Fibroblast of lung (primary cell): Measurements from ENCODE around the gene RNF31. TPM values are rescaled to one million over a fixed set of nuclear protein-coding genes. Genes with fewer than 3 reads are reported as not detected.

Source experiments
- DNase-seq, 2 donors: peaks; one replicate each; pipeline versions ENCODE4 v3.0.0 to v3.0.0-alpha.2; 2010; ENCODE audit warnings: low read depth in 2 of 2
- H2AFZ ChIP-seq: 2 replicates; pipeline ENCODE4 v1.5.1; 2012; ENCODE audit warnings: low read length, control low read depth, inconsistent platforms
- H3K27ac ChIP-seq: 2 replicates; pipeline ENCODE4 v1.5.1; 2011; ENCODE audit warnings: low read length, control low read depth; ENCODE audit not compliant: insufficient read depth
- H3K27me3 ChIP-seq: 2 replicates; pipeline ENCODE4 v1.5.1; 2011; ENCODE audit warnings: mild to moderate bottlenecking, low read length; ENCODE audit not compliant: control insufficient read depth, insufficient read depth
- H3K36me3 ChIP-seq: 2 replicates; pipeline ENCODE4 v1.5.1; 2011; ENCODE audit warnings: low read length; ENCODE audit not compliant: control insufficient read depth, insufficient read depth
- H3K4me1 ChIP-seq: 2 replicates; pipeline ENCODE4 v1.5.1; 2011; ENCODE audit warnings: low read length; ENCODE audit not compliant: control insufficient read depth, insufficient read depth; ENCODE audit errors: extremely low read depth
- H3K4me2 ChIP-seq: 2 replicates; pipeline ENCODE4 v1.5.1; 2011; ENCODE audit warnings: low read length, control low read depth; ENCODE audit not compliant: insufficient read depth; ENCODE audit errors: extremely low read depth
- H3K4me3 ChIP-seq, 4 experiments: fragments of 200-600 bp in 1 of 4; sonication (generic) in 1 of 4; replicated peaks in 1 of 4; 2 replicates each; pipeline ENCODE4 v1.5.1; 2011 to 2016; ENCODE audit warnings: low read length in 4 of 4, low read depth in 3 of 4, mild to moderate bottlenecking in 3 of 4, control low read depth in 2 of 4, inconsistent platforms in 1 of 4, mixed read lengths in 1 of 4; ENCODE audit not compliant: insufficient read depth in 1 of 4; ENCODE audit errors: control extremely low read depth in 1 of 4
- H3K79me2 ChIP-seq: 2 replicates; pipeline ENCODE4 v1.5.1; 2012; ENCODE audit warnings: mild to moderate bottlenecking, low read length, inconsistent platforms; ENCODE audit not compliant: control insufficient read depth, insufficient read depth
- H3K9ac ChIP-seq: 2 replicates; pipeline ENCODE4 v1.5.1; 2011; ENCODE audit warnings: mild to moderate bottlenecking, low read length, control low read depth; ENCODE audit not compliant: insufficient read depth
- H3K9me3 ChIP-seq: 2 replicates; pipeline ENCODE4 v1.5.1; 2012; ENCODE audit warnings: low read depth, low read length; ENCODE audit not compliant: control insufficient read depth, insufficient read depth
- H4K20me1 ChIP-seq: 2 replicates; pipeline ENCODE4 v1.5.1; 2011; ENCODE audit warnings: low read length; ENCODE audit not compliant: control insufficient read depth, insufficient read depth; ENCODE audit errors: extremely low read depth
- CTCF ChIP-seq, 2 donors: IDR thresholded peaks in 1 of 2; conservative IDR thresholded peaks in 1 of 2; 1 replicate in 1 of 2; 2 replicates in 1 of 2; pipeline ENCODE4 v1.5.1; 2011 to 2012; ENCODE audit warnings: low read length in 2 of 2, control low read depth in 1 of 2, inconsistent platforms in 1 of 2, low read depth in 1 of 2, mild to moderate bottlenecking in 1 of 2
- EZH2 ChIP-seq: IDR thresholded peaks from 2 replicates; pipeline ENCODE4 v1.5.1; 2012; ENCODE audit warnings: low read length, control low read depth, mild to moderate bottlenecking; ENCODE audit errors: missing control alignments
- polyA plus RNA-seq, 2 donors: library from polyadenylated mRNA; depleted of rRNA in 1 of 2; stranded (reverse) in 1 of 2; unstranded in 1 of 2; fragments of >200 nt; gene quantifications; 2 replicates each; pipeline ENCODE4 v1.2.1, GENCODE V29; 2011 to 2012; ENCODE audit warnings: missing spikeins in 1 of 2
- total RNA-seq: library from RNA; depleted of rRNA; stranded (reverse); fragments of >200 nt; gene quantifications from 2 replicates; pipeline ENCODE4 v1.2.1, GENCODE V29; 2014

Gene RNF31
- total and polyA plus RNA-seq, 2 donors (not counting 1 experiment from before 2014, with no cell fraction given), result 9.2 to 25.4 TPM

GRCh38 chr14:24150567-24150966 lies 3.3 kb downstream of the RNF31 start:
- Histone ChIP-seq H3K36me3 (peaks cover 23% of the 10 kb centered on the region), H2AFZ (no peak overlapping the region), H3K4me1 (no peaks in the 10 kb centered on the region), H4K20me1 (no peaks in the 10 kb centered on the region), H3K27ac (no peak overlapping the region), H3K4me2 (no peak overlapping the region), H3K4me3 (no peak overlapping the region), H3K79me2 (peaks cover 22% of the 10 kb centered on the region), H3K27me3 (no peaks in the 10 kb centered on the region), H3K9ac (no peak overlapping the region), H3K9me3 (no peaks in the 10 kb centered on the region)
- no peak for TF ChIP-seq CTCF (conservative IDR thresholded peaks at IDR 0.05 in 1 of 2, IDR thresholded peaks at IDR 0.05 in 1 of 2; ENCODE audit: low read depth in 1 of 2, low read length in 2 of 2)
- TF ChIP-seq EZH2, result no peak
- DNase-seq, result no peak

- H2AFZ ChIP-seq, result no peak overlapping the region
- H3K36me3 ChIP-seq, result peaks cover 24% of the 10 kb centered on the region
- TF ChIP-seq EZH2 (no peak), CTCF (conservative IDR thresholded peaks at IDR 0.05 in 1 of 2, IDR thresholded peaks at IDR 0.05 in 1 of 2; ENCODE audit: low read depth in 1 of 2, low read length in 2 of 2) (no peak)
- no peak for DNase-seq
- H3K4me1 ChIP-seq, result no peaks in the 10 kb centered on the region
- H3K27me3 ChIP-seq, result no peaks in the 10 kb centered on the region
- H4K20me1 ChIP-seq, result no peaks in the 10 kb centered on the region
- no peak overlapping the region for H3K4me2 ChIP-seq
- H3K9me3 ChIP-seq, result no peaks in the 10 kb centered on the region
- no peak overlapping the region for H3K9ac ChIP-seq
- H3K4me3 ChIP-seq, result no peak overlapping the region
- peaks cover 18% of the 10 kb centered on the region for H3K79me2 ChIP-seq
- no peak overlapping the region for H3K27ac ChIP-seq
These were observed 3.7 kb downstream of the RNF31 start for GRCh38 chr14:24150993-24151392.

- no peaks in the 10 kb centered on the region for H3K9me3 ChIP-seq
These were observed 4.2 kb downstream of the RNF31 start for GRCh38 chr14:24151404-24152080.

More at GRCh38 chr14:24151404-24152080, 4.2 kb downstream of the RNF31 start:
- Histone ChIP-seq H3K9ac (no peak overlapping the region), H3K4me1 (no peaks in the 10 kb centered on the region), H3K4me3 (no peak overlapping the region), H3K36me3 (peaks cover 24% of the 10 kb centered on the region), H3K79me2 (peaks cover 18% of the 10 kb centered on the region), H2AFZ (no peak overlapping the region), H3K27me3 (no peaks in the 10 kb centered on the region), H3K4me2 (no peak overlapping the region), H4K20me1 (no peaks in the 10 kb centered on the region), H3K27ac (no peak overlapping the region)
- DNase-seq, result no peak
- TF ChIP-seq EZH2 (no peak), CTCF (conservative IDR thresholded peaks at IDR 0.05 in 1 of 2, IDR thresholded peaks at IDR 0.05 in 1 of 2; ENCODE audit: low read depth in 1 of 2, low read length in 2 of 2) (no peak)
